H1 (cell line): Measurements from ENCODE around the gene ZNF469. TPM values are rescaled to one million over a fixed set of nuclear protein-coding genes. Genes with fewer than 3 reads are reported as not detected.

ENCODE experiments used
- CREB1 ChIP-seq: IDR thresholded peaks from 2 replicates; pipeline ENCODE4 v1.6.1; 2012; ENCODE audit warnings: inconsistent platforms
- HDAC2 ChIP-seq, 2 experiments: fragments of 300-600 bp in 1 of 2; sonication (generic) in 1 of 2; IDR thresholded peaks; 2 replicates each; pipeline ENCODE4 v1.6.1; 2011 to 2012; ENCODE audit warnings: low read depth in 2 of 2, low read length in 2 of 2, mild to moderate bottlenecking in 2 of 2, moderate library complexity in 2 of 2, borderline replicate concordance in 1 of 2, inconsistent platforms in 1 of 2
- KDM4A ChIP-seq: IDR thresholded peaks from one replicate; pipeline ENCODE4 v1.7.1; 2012; ENCODE audit warnings: low read depth, mild to moderate bottlenecking, moderate library complexity, low read length, inconsistent platforms; ENCODE audit not compliant: severe bottlenecking
- POLR2AphosphoS5 ChIP-seq: IDR thresholded peaks from 2 replicates; pipeline ENCODE4 v1.6.1; 2011; ENCODE audit warnings: low read depth, low read length
- POU5F1 ChIP-seq: IDR thresholded peaks from 2 replicates; pipeline ENCODE4 v1.6.1; 2011; ENCODE audit warnings: low read depth, mild to moderate bottlenecking, low read length, moderate library complexity
- RXRA ChIP-seq: IDR thresholded peaks from 2 replicates; pipeline ENCODE4 v1.6.1; 2011; ENCODE audit warnings: low read depth, mild to moderate bottlenecking, low read length, moderate library complexity; ENCODE audit not compliant: insufficient read depth
- polyA plus RNA-seq, 7 experiments: library from polyadenylated mRNA; depleted of rRNA in 3 of 7; stranded (reverse) in 5 of 7; unstranded in 2 of 7; fragments of >200 nt in 5 of 7; fragments of 200-250 nt in 2 of 7; gene quantifications; 1 replicate in 5 of 7; 2 replicates in 1 of 7; 4 replicates in 1 of 7; pipeline versions ENCODE4 v1.2.1 to v1.2.3, GENCODE V29; 2011 to 2013; ENCODE audit warnings: missing spikeins in 2 of 7, mixed read lengths in 2 of 7
- total RNA-seq: library from RNA; stranded (reverse); fragmentation: NEBNext Ultra II Directional; extraction: Animal tissue kit (Norgen Biotek cat#: 25700); gene quantifications from 2 replicates; pipeline ENCODE4 v1.2.1, GENCODE V29; 2021

Gene ZNF469
- total and polyA plus RNA-seq, 2 of the 8 experiments (the other 6 are each of a cell fraction or from before 2014, with no cell fraction given) = 0.30 to 1.8 TPM

DNA sequence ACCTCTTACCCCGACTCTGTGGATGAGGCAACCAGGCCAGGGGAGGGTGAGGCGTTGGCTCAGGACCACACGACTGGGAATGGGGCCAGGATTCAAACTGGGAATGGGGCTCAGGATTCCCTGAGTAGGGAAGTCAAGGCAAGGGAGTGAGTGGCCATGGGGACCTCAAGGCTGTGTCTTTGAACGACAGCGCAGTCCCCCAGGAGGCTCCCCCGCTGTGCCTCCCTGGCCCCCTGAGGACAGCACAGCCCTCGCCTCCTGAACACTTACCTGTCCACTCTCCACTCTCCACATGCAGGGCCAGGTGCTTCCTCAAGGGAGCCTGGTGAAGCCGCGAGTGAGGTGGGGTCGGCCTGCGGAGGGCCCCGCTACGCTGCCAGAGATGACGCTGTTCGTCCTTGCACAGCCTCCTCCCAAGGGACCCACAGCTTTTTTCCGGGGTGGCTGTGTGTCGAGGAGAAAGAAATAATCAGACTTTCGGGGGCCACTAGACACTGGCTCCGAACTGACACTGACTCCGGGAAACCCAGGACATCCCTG, 6.9 kb downstream of the ZNF469 start (continued):
- TF ChIP-seq KDM4A = no peak
- no peak for TF ChIP-seq POU5F1
- TF ChIP-seq RXRA = no peak
- TF ChIP-seq CREB1 = no peak
- TF ChIP-seq POLR2AphosphoS5 = no peak
- no peak for TF ChIP-seq HDAC2 (IDR thresholded peaks at IDR 0.05; ENCODE audit: borderline replicate concordance in 1 of 2, low read depth in 2 of 2, low read length in 2 of 2)
